Measurements from ENCODE around the gene FBXL7.

FBXL7 gene

GRCh38 chr5:15585128-15585527 is 85.1 kb downstream of the FBXL7 start:
- DNase-seq: no peak

- DNase-seq: no peak
Observed at GRCh38 chr5:15585841-15586591, 86.0 kb downstream of the FBXL7 start.

GRCh38 chr5:15587916-15588315 is 87.9 kb downstream of the FBXL7 start:
- no peak for DNase-seq

GRCh38 chr5:15592728-15593127 is 92.7 kb downstream of the FBXL7 start:
- no peak for DNase-seq

GRCh38 chr5:15594977-15595568 is 95.1 kb downstream of the FBXL7 start:
- no peak for DNase-seq

- DNase-seq: no peak
Observed at GRCh38 chr5:15595929-15596328, 95.9 kb downstream of the FBXL7 start.

GRCh38 chr5:15596936-15597335 is 97.0 kb downstream of the FBXL7 start:
- DNase-seq: no peak

- DNase-seq: no peak
Observed at GRCh38 chr5:15597804-15598203, 97.8 kb downstream of the FBXL7 start.

- DNase-seq: peak; percentile 7
Observed at GRCh38 chr5:15598294-15598902, 98.4 kb downstream of the FBXL7 start.

- DNase-seq: no peak
Observed at GRCh38 chr5:15600035-15600434, 100.1 kb downstream of the FBXL7 start.

GRCh38 chr5:15601274-15601673 is 101.3 kb downstream of the FBXL7 start:
- peak; percentile 7 for DNase-seq

- DNase-seq: no peak
Observed at GRCh38 chr5:15601853-15602252, 101.9 kb downstream of the FBXL7 start.

- no peak for DNase-seq
Observed at GRCh38 chr5:15604986-15605385, 105.0 kb downstream of the FBXL7 start.

- DNase-seq: no peak
Observed at GRCh38 chr5:15606197-15606596, 106.2 kb downstream of the FBXL7 start.

GRCh38 chr5:15607076-15607475 is 107.1 kb downstream of the FBXL7 start:
- DNase-seq: no peak

- DNase-seq: no peak
Observed at GRCh38 chr5:15609076-15609725, 109.2 kb downstream of the FBXL7 start.

- no peak for DNase-seq
Observed at GRCh38 chr5:15610216-15610615, 110.2 kb downstream of the FBXL7 start.

GRCh38 chr5:15611008-15611407 is 111.0 kb downstream of the FBXL7 start:
- no peak for DNase-seq

- no peak for DNase-seq
Observed at GRCh38 chr5:15612915-15613635, 113.1 kb downstream of the FBXL7 start.

GRCh38 chr5:15614679-15615078 is 114.7 kb downstream of the FBXL7 start:
- DNase-seq: no peak

- DNase-seq: no peak
Observed at GRCh38 chr5:15615859-15616258, 115.9 kb downstream of the FBXL7 start.

GRCh38 chr5:15618938-15619337 is 119.0 kb downstream of the FBXL7 start:
- DNase-seq: no peak

GRCh38 chr5:15620501-15620900 is 120.5 kb downstream of the FBXL7 start:
- no peak for DNase-seq
